ENCODE measurements around the gene NSUN6. TPM values are rescaled to one million over a fixed set of nuclear protein-coding genes. Genes with fewer than 3 reads are reported as not detected.
A peak's percentile ranks its signal among the peaks of the same experiment; 100 is the strongest.

Gene NSUN6
- total and polyA plus RNA-seq, 4 donors, result 16.3 to 47.6 (median 25.0) TPM

GRCh38 chr10:18608596-18608995, 42.8 kb downstream of the NSUN6 start:
- TF ChIP-seq HNF4G (IDR thresholded peaks at IDR 0.05) (no peak), TAF1 (conservative IDR thresholded peaks at IDR 0.05) (no peak), SP1 (IDR thresholded peaks at IDR 0.05) (no peak), NR2F2 (IDR thresholded peaks at IDR 0.05) (no peak), GABPA (IDR thresholded peaks at IDR 0.05 in 1 of 2, conservative IDR thresholded peaks at IDR 0.05 in 1 of 2) (no peak), MAX (IDR thresholded peaks at IDR 0.05) (no peak), RAD21 (IDR thresholded peaks at IDR 0.05) (no peak), HNF4A (conservative IDR thresholded peaks at IDR 0.05) (no peak), REST (IDR thresholded peaks at IDR 0.05) (no peak), JUND (IDR thresholded peaks at IDR 0.05) (no peak)
- 77% methylated on average over 6 of the region's 6 CpGs for WGBS
- Histone ChIP-seq H3K27ac (ENCODE audit: low read depth in 1 of 2, low read length in 2 of 2) (peak overlapping the region; percentile 11 to 21), H3K9ac (ENCODE audit: low read depth in 1 of 2, low read length in 2 of 2) (no peak overlapping the region), H3K36me3 (ENCODE audit: control insufficient read depth in 4 of 4, insufficient read depth in 3 of 4, low read depth in 1 of 4, low read length in 3 of 4) (peaks cover 4 to 37% (median 32%) of the 10 kb centered on the region in 4 donors), H3K27me3 (ENCODE audit: control insufficient read depth in 4 of 4, insufficient read depth in 4 of 4, low read length in 3 of 4) (no peaks in the 10 kb centered on the region), H3K9me3 (ENCODE audit: control insufficient read depth in 4 of 4, low read length in 3 of 4) (no peaks in the 10 kb centered on the region), H3K4me3 (ENCODE audit: low read depth in 1 of 3, low read length in 3 of 3) (no peak overlapping the region), H3K4me1 (ENCODE audit: control insufficient read depth in 4 of 4, insufficient read depth in 4 of 4, low read length in 3 of 4) (peaks cover 0 to 8% (median 3%) of the 10 kb centered on the region in 4 donors)
- no peak for DNase-seq (ENCODE audit: low spot score)

GRCh38 chr10:18607503-18608378, 43.6 kb downstream of the NSUN6 start:
- DNase-seq (ENCODE audit: low spot score), result no peak
- peaks cover 0 to 8% (median 3%) of the 10 kb centered on the region in 4 donors for H3K4me1 ChIP-seq (ENCODE audit: control insufficient read depth in 4 of 4, insufficient read depth in 4 of 4, low read length in 3 of 4)
- H3K27ac ChIP-seq (ENCODE audit: low read depth in 1 of 2, low read length in 2 of 2), result peak overlapping the region; percentile 11 to 21
- H3K4me3 ChIP-seq (ENCODE audit: low read depth in 1 of 3, low read length in 3 of 3), result no peak overlapping the region
- H3K9ac ChIP-seq (ENCODE audit: low read depth in 1 of 2, low read length in 2 of 2), result no peak overlapping the region
- H3K27me3 ChIP-seq (ENCODE audit: control insufficient read depth in 4 of 4, insufficient read depth in 4 of 4, low read length in 3 of 4), result no peaks in the 10 kb centered on the region
- no peaks in the 10 kb centered on the region for H3K9me3 ChIP-seq (ENCODE audit: control insufficient read depth in 4 of 4, low read length in 3 of 4)
- H3K36me3 ChIP-seq (ENCODE audit: control insufficient read depth in 4 of 4, insufficient read depth in 3 of 4, low read depth in 1 of 4, low read length in 3 of 4), result peaks cover 0 to 38% (median 31%) of the 10 kb centered on the region in 4 donors
- 87% methylated on average over 1 of the region's 1 CpG for WGBS
- TF ChIP-seq HNF4A (conservative IDR thresholded peaks at IDR 0.05) (no peak), YY1 (IDR thresholded peaks at IDR 0.05) (no peak), RAD21 (IDR thresholded peaks at IDR 0.05) (no peak), TAF1 (conservative IDR thresholded peaks at IDR 0.05) (no peak), NR2F2 (IDR thresholded peaks at IDR 0.05) (no peak), EGR1 (IDR thresholded peaks at IDR 0.05; ENCODE audit: low read depth in 2 of 2) (no peak), MAX (IDR thresholded peaks at IDR 0.05) (no peak), CTCF (IDR thresholded peaks at IDR 0.05; ENCODE audit: low read depth, low read length, missing input control) (no peak), FOXA1 (IDR thresholded peaks at IDR 0.05) (no peak), HNF4G (IDR thresholded peaks at IDR 0.05) (no peak), ZBTB33 (IDR thresholded peaks at IDR 0.05) (no peak), RXRA (IDR thresholded peaks at IDR 0.05) (no peak), ATF3 (IDR thresholded peaks at IDR 0.05) (no peak), GABPA (IDR thresholded peaks at IDR 0.05 in 1 of 2, conservative IDR thresholded peaks at IDR 0.05 in 1 of 2) (no peak), JUND (IDR thresholded peaks at IDR 0.05) (no peak), REST (IDR thresholded peaks at IDR 0.05) (no peak), FOXA2 (IDR thresholded peaks at IDR 0.05) (no peak), SP1 (IDR thresholded peaks at IDR 0.05) (no peak)
